HG03060 (cell line): ENCODE results near the gene ZNF681.
"Not testable (repeated sequence)": the region's sequence is repeated elsewhere in the genome, so short reads cannot be mapped to it uniquely, and the experiment has no call there.

Source experiments
- ATAC-seq: cut with Tn5 transposase; IDR thresholded peaks from one replicate; pipeline ENCODE4 v1.9.1; 2021; ENCODE audit warnings: low read depth, moderate number of reproducible peaks; ENCODE audit not compliant: unreplicated experiment

The ZNF681 gene

GRCh38 chr19:23699521-23699860 lies 59.2 kb downstream of the ZNF681 start:
- ATAC-seq = no peak

DNA sequence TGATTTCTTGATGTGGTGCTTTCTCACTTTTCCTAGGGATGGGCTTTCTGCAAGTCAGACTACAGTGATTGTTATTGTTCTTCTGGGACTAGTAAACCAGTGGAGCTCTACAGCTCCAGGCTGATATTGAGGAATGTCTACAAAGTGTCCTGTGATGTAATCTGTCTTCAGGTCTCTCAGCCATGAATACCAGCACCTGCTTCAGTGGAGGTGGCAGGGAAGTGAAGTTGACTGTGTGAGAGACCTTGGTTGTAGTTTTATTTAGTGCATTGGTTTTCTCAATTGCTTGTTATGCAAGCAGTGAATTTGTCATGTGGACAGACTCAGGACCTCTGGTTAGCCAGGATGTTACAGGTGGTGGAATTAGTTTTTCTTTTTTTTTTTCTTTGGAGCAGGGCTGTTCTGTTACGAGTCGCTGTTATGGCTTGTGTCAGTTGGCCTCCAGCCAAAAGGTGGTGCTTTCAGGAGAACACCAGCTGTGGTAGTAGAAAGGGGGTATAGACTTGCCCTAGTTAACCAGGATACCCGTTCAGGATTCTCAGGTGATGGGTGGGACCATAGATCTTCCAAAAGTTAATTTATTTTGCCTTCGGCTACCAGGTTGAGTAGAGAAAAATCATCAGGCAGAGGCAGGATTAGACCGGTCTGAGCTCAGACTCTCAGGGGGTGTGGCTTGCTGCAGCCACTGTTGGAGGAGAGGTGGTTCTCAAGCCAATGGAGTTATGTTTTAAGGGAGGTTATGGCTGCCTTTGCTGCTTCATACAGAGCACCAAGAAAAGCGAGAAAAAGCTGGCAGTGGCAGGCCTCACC lies 59.8 kb downstream of the ZNF681 start:
- no peak for ATAC-seq

DNA sequence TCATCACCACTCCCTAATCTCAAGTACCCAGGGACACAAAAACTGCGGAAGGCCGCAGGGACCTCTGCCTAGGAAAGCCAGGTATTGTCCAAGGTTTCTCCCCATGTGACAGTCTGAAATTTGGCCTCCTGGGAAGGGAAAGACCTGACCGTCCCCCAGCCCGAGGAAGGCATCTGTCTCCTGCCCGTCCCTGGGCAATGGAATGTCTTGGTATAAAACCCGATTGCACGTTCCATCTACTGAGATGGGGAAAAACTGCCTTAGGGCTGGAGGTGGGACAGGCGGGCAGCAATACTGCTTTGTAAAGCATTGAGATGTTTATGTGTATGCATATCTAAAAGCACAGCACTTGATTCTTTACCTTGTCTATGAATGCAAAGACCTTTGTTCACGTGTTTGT lies 65.8 kb downstream of the ZNF681 start:
- not testable (repeated sequence) for ATAC-seq
